Stimulated activated CD4-positive, alpha-beta T cell treated with anti-CD3 and anti-CD28 coated beads, Interleukin-12 subunit alpha, Interleukin-12 subunit beta, amount 100 ng/mL, for 48 hours (primary cell): ENCODE data around the gene DACT1.
"Not testable (repeated sequence)": the region's sequence is repeated elsewhere in the genome, so short reads cannot be mapped to it uniquely, and the experiment has no call there.

Source experiments
- DNase-seq, 3 donors: peaks; one replicate each; pipeline ENCODE4 v3.0.0-alpha.2; 2020; ENCODE audit warnings: low read depth in 2 of 3, low spot score in 1 of 3

Gene DACT1

GRCh38 chr14:58637391-58638230 lies at the start of gene DACT1:
Gene DACT1 (plus strand): TSS chr14:58637962. CDS start chr14:58638203, 241 bp downstream.
- peak; percentile 28 to 54 (median 30) for DNase-seq

- not testable (repeated sequence) for DNase-seq
Observed at GRCh38 chr14:58588321-58588720, 49.4 kb upstream of the DACT1 start.

GRCh38 chr14:58593977-58594376 lies 43.8 kb upstream of the DACT1 start:
- DNase-seq, result no peak

- DNase-seq, result no peak
Observed at GRCh38 chr14:58597041-58597440, 40.7 kb upstream of the DACT1 start.

GRCh38 chr14:58598028-58598803 lies 39.5 kb upstream of the DACT1 start:
- no peak for DNase-seq

GRCh38 chr14:58598804-58599525 lies 38.8 kb upstream of the DACT1 start:
- DNase-seq, result no peak

- DNase-seq, result no peak
Observed at GRCh38 chr14:58599707-58600106, 38.1 kb upstream of the DACT1 start.

GRCh38 chr14:58605465-58605864 lies 32.3 kb upstream of the DACT1 start:
- DNase-seq, result no peak

- no peak for DNase-seq
Observed at GRCh38 chr14:58607131-58607951, 30.4 kb upstream of the DACT1 start.

GRCh38 chr14:58607952-58608317 lies 29.8 kb upstream of the DACT1 start:
- no peak for DNase-seq

GRCh38 chr14:58617619-58618018 lies 20.1 kb upstream of the DACT1 start:
- no peak for DNase-seq

GRCh38 chr14:58620011-58620410 lies 17.8 kb upstream of the DACT1 start:
- DNase-seq, result no peak

GRCh38 chr14:58625438-58625837 lies 12.3 kb upstream of the DACT1 start:
- DNase-seq, result no peak

GRCh38 chr14:58626431-58626831 lies 11.3 kb upstream of the DACT1 start:
- no peak for DNase-seq

GRCh38 chr14:58628406-58628805 lies 9.4 kb upstream of the DACT1 start:
- no peak for DNase-seq

GRCh38 chr14:58629281-58629680 lies 8.5 kb upstream of the DACT1 start:
- DNase-seq, result no peak

- DNase-seq, result no peak
Observed at GRCh38 chr14:58631732-58632131, 6.0 kb upstream of the DACT1 start.

- no peak for DNase-seq
Observed at GRCh38 chr14:58633831-58634230, 3.9 kb upstream of the DACT1 start.

- DNase-seq, result no peak
Observed at GRCh38 chr14:58634406-58635090, 3.2 kb upstream of the DACT1 start.
